OCI-LY7 (cell line): ENCODE measurements around the gene SPTB. TPM values are rescaled to one million over a fixed set of nuclear protein-coding genes. Genes with fewer than 3 reads are reported as not detected.

Source experiments
- BruUV-seq: library from RNA; stranded (reverse); fragments of 400-500 nt; replicated peaks from 2 replicates; lab custom pipeline; 2021; lab: Mats Ljungman, UMichigan
- CTCF ChIA-PET: fragments of 300-600 bp; sonication (Branson Sonifier 250); formaldehyde crosslinking; loops from one replicate; lab custom pipeline; 2022; ENCODE audit warnings: antibody characterized with exemption; ENCODE audit not compliant: unreplicated experiment; lab: Charles Lee
- POLR2A ChIA-PET: fragments of 300-600 bp; sonication (Branson Sonifier 250); formaldehyde crosslinking; loops from one replicate; lab custom pipeline; 2022; ENCODE audit warnings: antibody characterized with exemption; lab: Charles Lee
- DNase-seq: peaks from one replicate; pipeline ENCODE4 v3.0.0-alpha.2; 2015; ENCODE audit warnings: low spot score
- H2AFZ ChIP-seq: fragments of 200-600 bp; sonication (generic), shearing (Covaris generic); 2 replicates; pipeline ENCODE4 v1.6.1; 2014; ENCODE audit warnings: mild to moderate bottlenecking, antibody characterized with exemption, low read length, moderate library complexity
- H3K27ac ChIP-seq: fragments of 200-600 bp; sonication (generic); 2 replicates; pipeline ENCODE4 v1.5.1; 2014; ENCODE audit warnings: mixed run types, low read depth, mild to moderate bottlenecking, moderate library complexity, low read length, inconsistent platforms; ENCODE audit not compliant: poor library complexity, severe bottlenecking
- H3K36me3 ChIP-seq: fragments of 200-600 bp; sonication (generic); 2 replicates; pipeline ENCODE4 v1.6.1; 2014; ENCODE audit warnings: mild to moderate bottlenecking, antibody characterized with exemption, low read length, moderate library complexity, mixed read lengths; ENCODE audit not compliant: insufficient read depth
- H3K4me1 ChIP-seq: fragments of 200-600 bp; sonication (generic); 2 replicates; pipeline ENCODE4 v1.5.1; 2014; ENCODE audit warnings: mild to moderate bottlenecking, low read length; ENCODE audit not compliant: insufficient read depth, poor library complexity, severe bottlenecking
- H3K4me2 ChIP-seq: fragments of 200-600 bp; sonication (generic); 2 replicates; pipeline ENCODE4 v1.6.1; 2014; ENCODE audit warnings: mild to moderate bottlenecking, low read length
- H3K4me3 ChIP-seq: fragments of 200-600 bp; sonication (generic); 2 replicates; pipeline ENCODE4 v1.5.1; 2014; ENCODE audit warnings: mild to moderate bottlenecking, low read depth, low read length; ENCODE audit not compliant: poor library complexity, severe bottlenecking
- H3K79me2 ChIP-seq: fragments of 200-600 bp; sonication (generic); 2 replicates; pipeline ENCODE4 v1.6.1; 2016; ENCODE audit warnings: low read depth, mild to moderate bottlenecking, low read length, moderate library complexity, mixed read lengths; ENCODE audit not compliant: insufficient read depth
- H3K9me2 ChIP-seq: fragments of 200-600 bp; sonication (generic); 2 replicates; pipeline ENCODE4 v1.6.1; 2016; ENCODE audit warnings: mild to moderate bottlenecking, low read length, mixed read lengths; ENCODE audit not compliant: insufficient read depth
- H3K9me3 ChIP-seq: fragments of 200-600 bp; sonication (generic); 2 replicates; pipeline ENCODE4 v1.6.1; 2014; ENCODE audit warnings: mild to moderate bottlenecking, mixed run types, low read length, mixed read lengths
- H4K20me1 ChIP-seq: fragments of 200-600 bp; sonication (generic); 2 replicates; pipeline ENCODE4 v1.6.1; 2014; ENCODE audit warnings: mild to moderate bottlenecking, antibody characterized with exemption, low read length, moderate library complexity, mixed read lengths; ENCODE audit not compliant: insufficient read depth
- CTCF ChIP-seq: fragments of 200-600 bp; sonication (generic); conservative IDR thresholded peaks from 2 replicates; pipeline ENCODE4 v1.5.1; 2014; ENCODE audit warnings: mild to moderate bottlenecking, antibody characterized with exemption, low read length, moderate library complexity, mixed read lengths
- EZH2phosphoT487 ChIP-seq: fragments of 200-600 bp; sonication (generic); IDR thresholded peaks from 2 replicates; pipeline ENCODE4 v1.6.1; 2018; ENCODE audit warnings: low read depth, borderline replicate concordance, mild to moderate bottlenecking, mixed run types, antibody characterized with exemption, low read length, moderate library complexity, mixed read lengths
- intact Hi-C: fragments of 100-400 bp; cut with micrococcal nuclease; formaldehyde crosslinking; loops from one replicate; pipeline ENCODE4 v1.10.0; 2022; ENCODE audit not compliant: unreplicated experiment
- total RNA-seq, 2 experiments: library from RNA; depleted of rRNA in 1 of 2; stranded (reverse); fragments of >200 nt in 1 of 2; shearing (Covaris generic) in 1 of 2; gene quantifications; 2 replicates each; pipeline ENCODE4 v1.2.3, GENCODE V29; 2014 to 2022

Gene SPTB
- total RNA-seq, 2 experiments from 2014 or later: not detected

- TF ChIP-seq EZH2phosphoT487 (no peak), CTCF (no peak)
- DNase-seq: no peak
- POLR2A ChIA-PET: no interaction called here
- Histone ChIP-seq H3K4me3 (no peak overlapping the region), H3K4me2 (no peak overlapping the region), H3K9me3 (no peaks in the 10 kb centered on the region), H3K27ac (no peak overlapping the region), H2AFZ (no peak overlapping the region), H3K36me3 (no peaks in the 10 kb centered on the region), H3K79me2 (no peaks in the 10 kb centered on the region), H3K9me2 (no peaks in the 10 kb centered on the region), H3K4me1 (no peaks in the 10 kb centered on the region), H4K20me1 (no peaks in the 10 kb centered on the region)
- CTCF ChIA-PET: no interaction called here
- no TSS peak for BruUV-seq
- intact Hi-C loops: loop anchor here (5.0 kb wide), 1 partner anchor 419 kb away; no protein-coding TSS in a partner anchor
These were observed 118.2 kb downstream of the SPTB start for GRCh38 chr14:64761441-64762043.

DNA sequence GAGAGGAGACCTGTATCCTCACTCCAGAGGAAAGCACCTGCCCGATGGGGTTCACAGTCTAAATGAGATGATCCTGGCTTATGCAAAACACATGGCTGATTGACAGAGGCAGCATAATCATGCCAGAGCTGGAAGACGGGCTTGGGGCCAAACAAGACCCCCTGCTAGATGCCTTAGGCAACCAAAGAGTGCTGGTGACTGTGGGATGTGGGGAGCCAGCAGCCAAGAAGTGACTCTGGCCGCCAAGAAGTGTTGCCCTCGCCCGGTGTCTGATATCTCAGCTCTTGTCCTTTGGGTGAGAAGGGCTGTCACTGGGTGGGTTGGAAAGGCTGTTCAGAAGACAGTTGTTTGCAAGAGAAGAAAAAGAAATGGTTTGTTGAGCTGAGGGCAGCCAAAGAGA lies 118.8 kb downstream of the SPTB start:
- no peak overlapping the region for H3K27ac ChIP-seq
- H3K4me2 ChIP-seq: no peak overlapping the region
- H3K79me2 ChIP-seq: no peaks in the 10 kb centered on the region
- H4K20me1 ChIP-seq: no peaks in the 10 kb centered on the region
- no peaks in the 10 kb centered on the region for H3K9me3 ChIP-seq
- H3K4me1 ChIP-seq: no peaks in the 10 kb centered on the region
- TF ChIP-seq EZH2phosphoT487 (no peak), CTCF (no peak)
- DNase-seq: no peak
- no peaks in the 10 kb centered on the region for H3K36me3 ChIP-seq
- no peak overlapping the region for H3K4me3 ChIP-seq
- no TSS peak for BruUV-seq
- ChIA-PET POLR2A (no interaction called here), CTCF (no interaction called here)
- H2AFZ ChIP-seq: no peak overlapping the region
- H3K9me2 ChIP-seq: no peaks in the 10 kb centered on the region
- intact Hi-C loops: loop anchor here (5.0 kb wide), 1 partner anchor 419 kb away; no protein-coding TSS in a partner anchor

DNA sequence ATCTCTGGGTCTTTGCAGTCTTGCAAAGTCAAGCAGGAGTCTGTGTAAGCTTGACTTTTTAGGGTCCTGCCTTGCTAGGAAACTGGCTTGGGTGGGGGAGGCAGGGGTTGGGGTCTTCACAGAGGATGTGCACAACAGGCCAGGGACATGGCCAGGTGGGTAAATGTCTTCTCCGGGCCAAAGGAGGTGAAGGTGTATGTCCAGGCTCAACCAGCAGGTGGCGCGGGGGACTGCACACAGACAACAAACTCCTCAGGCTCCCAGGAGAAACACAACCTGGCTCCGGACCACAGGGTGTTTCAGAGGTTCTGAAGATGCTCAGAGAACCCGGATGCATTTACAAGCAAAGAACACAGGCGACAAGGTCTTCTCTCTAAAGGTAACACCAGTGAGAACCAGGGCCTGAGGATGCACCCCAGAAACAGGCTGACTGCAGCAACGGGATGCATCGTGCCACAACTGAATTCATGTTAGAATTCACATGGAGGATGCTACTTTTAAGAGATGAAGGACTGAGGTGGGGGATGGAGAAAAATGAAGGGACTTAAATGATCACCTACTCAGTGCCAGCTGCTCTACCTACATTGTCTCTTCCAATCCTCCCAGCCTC lies 119.5 kb downstream of the SPTB start:
- no TSS peak for BruUV-seq

More for the DNA sequence above, 119.5 kb downstream of the SPTB start:
- TF ChIP-seq EZH2phosphoT487: no peak
- TF ChIP-seq CTCF: peak; percentile 83
- Histone ChIP-seq H3K79me2 (no peaks in the 10 kb centered on the region), H3K36me3 (no peaks in the 10 kb centered on the region), H3K4me2 (no peak overlapping the region), H3K4me3 (no peak overlapping the region), H3K27ac (no peak overlapping the region), H3K4me1 (no peaks in the 10 kb centered on the region), H2AFZ (no peak overlapping the region), H4K20me1 (no peaks in the 10 kb centered on the region), H3K9me3 (no peaks in the 10 kb centered on the region), H3K9me2 (no peaks in the 10 kb centered on the region)
- POLR2A ChIA-PET: no interaction called here
- intact Hi-C loops: loop anchor here (5.0 kb wide), 1 partner anchor 418 kb away; no protein-coding TSS in a partner anchor
- CTCF ChIA-PET: interaction anchor here (0.6 kb wide), 2 partner anchors 11 to 131 kb away, joined by 4 read pairs; no protein-coding TSS in a partner anchor
- DNase-seq: peak; percentile 48
